Astrocyte (in vitro differentiated cells and primary cell): ENCODE data around the gene SEC14L3.

Experiments
- EZH2 ChIP-seq: IDR thresholded peaks from 2 replicates; pipeline ENCODE4 v1.6.1; 2012; ENCODE audit warnings: mild to moderate bottlenecking, low read length, inconsistent platforms; ENCODE audit not compliant: insufficient read depth
- TF ChIP-seq, protein P1 (sequence below): IDR thresholded peaks from 2 replicates; pipeline ENCODE4 v1.5.1; 2011; ENCODE audit warnings: low read depth, mild to moderate bottlenecking, inconsistent platforms, low read length, moderate library complexity; ENCODE audit not compliant: insufficient read depth

DNA sequence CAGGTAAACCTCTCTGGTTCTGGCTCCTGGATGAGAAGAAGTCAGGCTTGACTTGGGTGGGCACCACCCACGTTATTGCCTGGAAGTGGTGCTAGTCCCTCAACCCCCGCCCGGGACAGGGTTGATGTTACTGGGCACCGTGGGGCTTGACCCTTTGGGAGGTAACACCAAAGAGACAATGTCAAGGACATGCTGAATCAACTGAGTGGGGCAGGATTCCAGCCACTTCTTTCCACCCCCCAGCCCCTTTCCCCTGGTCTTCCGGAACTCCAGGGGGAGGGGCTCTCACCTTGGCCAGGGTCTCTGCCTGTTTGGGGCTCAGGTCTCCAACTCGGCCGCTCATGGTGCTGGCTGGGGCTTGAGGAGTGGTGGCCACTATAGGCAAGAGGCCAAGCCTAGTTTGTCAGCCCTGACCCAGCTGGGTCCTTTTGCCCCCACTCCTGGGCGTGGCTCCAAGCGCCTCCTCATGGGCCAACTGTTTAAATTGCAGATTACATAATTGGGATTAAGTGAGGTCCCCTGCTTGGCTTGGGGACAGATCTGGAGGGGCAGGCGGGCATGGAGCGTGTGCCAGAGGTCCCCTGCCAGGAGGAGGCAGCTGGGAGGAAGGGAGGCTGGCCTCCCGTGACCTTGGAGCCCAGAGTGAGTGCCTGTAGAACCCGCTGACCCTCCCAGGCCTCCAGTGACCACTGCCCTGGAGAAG is at the start of gene SEC14L3:
- TF ChIP-seq, protein P1, sequence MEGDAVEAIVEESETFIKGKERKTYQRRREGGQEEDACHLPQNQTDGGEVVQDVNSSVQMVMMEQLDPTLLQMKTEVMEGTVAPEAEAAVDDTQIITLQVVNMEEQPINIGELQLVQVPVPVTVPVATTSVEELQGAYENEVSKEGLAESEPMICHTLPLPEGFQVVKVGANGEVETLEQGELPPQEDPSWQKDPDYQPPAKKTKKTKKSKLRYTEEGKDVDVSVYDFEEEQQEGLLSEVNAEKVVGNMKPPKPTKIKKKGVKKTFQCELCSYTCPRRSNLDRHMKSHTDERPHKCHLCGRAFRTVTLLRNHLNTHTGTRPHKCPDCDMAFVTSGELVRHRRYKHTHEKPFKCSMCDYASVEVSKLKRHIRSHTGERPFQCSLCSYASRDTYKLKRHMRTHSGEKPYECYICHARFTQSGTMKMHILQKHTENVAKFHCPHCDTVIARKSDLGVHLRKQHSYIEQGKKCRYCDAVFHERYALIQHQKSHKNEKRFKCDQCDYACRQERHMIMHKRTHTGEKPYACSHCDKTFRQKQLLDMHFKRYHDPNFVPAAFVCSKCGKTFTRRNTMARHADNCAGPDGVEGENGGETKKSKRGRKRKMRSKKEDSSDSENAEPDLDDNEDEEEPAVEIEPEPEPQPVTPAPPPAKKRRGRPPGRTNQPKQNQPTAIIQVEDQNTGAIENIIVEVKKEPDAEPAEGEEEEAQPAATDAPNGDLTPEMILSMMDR, result no peak
- TF ChIP-seq EZH2, result no peak
